Renal cortical epithelial cell (primary cell): ENCODE data around the gene CADM4. TPM values are rescaled to one million over a fixed set of nuclear protein-coding genes. Genes with fewer than 3 reads are reported as not detected.

Experiments used
- DNase-seq: peaks from one replicate; pipeline ENCODE4 v3.0.0-alpha.2; 2011; ENCODE audit warnings: low read depth
- total RNA-seq: library from RNA; depleted of rRNA; stranded (reverse); fragments of >200 nt; gene quantifications from 2 replicates; pipeline ENCODE4 v1.2.3, GENCODE V29; 2014

The CADM4 gene
- total RNA-seq, 1 donor from 2014 or later: 36.4 TPM

DNA sequence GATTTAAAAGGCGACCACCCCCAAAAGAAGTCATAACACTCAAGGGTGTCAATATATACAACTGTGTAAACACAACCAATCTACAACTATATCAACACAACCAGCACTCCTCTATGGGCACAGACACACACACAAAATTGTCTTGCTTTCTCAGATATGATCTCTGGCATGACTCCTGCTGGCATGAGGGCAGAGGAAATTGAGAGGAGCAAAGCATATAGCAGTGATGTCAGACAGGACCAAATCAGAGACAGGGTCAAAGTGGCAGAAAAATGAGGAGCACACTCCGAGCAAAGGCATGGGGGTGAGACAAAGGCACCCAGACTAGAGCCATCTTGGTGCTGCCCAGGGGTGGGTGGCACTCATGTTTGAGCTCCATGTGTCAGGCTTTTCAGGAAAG lies 53.3 kb downstream of the CADM4 start:
- DNase-seq: no peak

- DNase-seq: peak; percentile 89
These were observed 55.2 kb downstream of the CADM4 start for GRCh38 chr19:43584484-43584883.

DNA sequence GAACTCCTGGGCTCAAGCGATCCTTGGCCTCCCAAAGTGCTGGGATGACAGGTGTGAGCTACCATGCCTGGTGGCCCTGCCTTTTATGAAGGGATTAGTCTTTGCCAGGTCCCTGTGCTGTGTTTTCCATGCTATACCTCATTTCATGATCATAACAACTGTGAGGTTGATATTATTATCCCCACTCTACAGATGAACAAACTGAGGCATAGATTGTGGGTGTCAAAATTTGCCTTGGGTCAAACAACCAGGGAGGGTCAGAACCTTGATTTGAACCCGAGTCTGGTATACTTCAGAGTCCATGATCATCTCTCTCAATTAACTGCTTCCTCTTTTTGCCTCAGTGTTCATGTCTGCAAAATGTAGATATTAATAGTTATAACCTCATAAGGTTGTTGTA lies 57.2 kb downstream of the CADM4 start:
- DNase-seq: no peak

- no peak for DNase-seq
These were observed 58.2 kb downstream of the CADM4 start for GRCh38 chr19:43581467-43581866.

DNA sequence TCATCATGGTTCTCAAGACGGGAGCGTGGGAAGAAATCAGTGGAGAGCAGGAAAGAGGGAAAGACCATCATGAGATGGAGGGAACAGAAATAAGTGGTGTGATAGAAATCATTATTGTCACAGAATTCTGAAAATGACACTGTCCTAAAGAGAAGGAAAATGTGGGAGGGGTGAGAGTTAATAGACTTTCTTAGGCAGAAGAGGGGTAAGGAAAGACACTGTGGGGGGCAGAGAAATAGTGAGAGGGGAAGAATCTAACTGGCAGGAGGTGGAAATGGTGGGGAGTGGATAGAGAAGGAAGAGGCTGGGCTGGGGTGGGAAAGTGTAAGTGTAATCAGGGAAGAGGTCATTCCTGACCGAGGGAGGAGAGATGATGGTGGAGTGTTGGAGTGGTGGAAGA lies 60.9 kb downstream of the CADM4 start:
- DNase-seq: no peak

GRCh38 chr19:43575955-43576878 lies 63.4 kb downstream of the CADM4 start:
- DNase-seq: no peak

- peak; percentile 96 for DNase-seq
These were observed 64.3 kb downstream of the CADM4 start, which contains the start of the genes PINLYP and XRCC1 for GRCh38 chr19:43575156-43575950. Gene PINLYP, plus strand, starts transcription at chr19:43575801. Its CDS starts 1,391 bp downstream, at chr19:43577192. Gene XRCC1, minus strand, starts transcription at chr19:43575527. Its CDS starts 69 bp downstream, at chr19:43575458.

- peak; percentile 69 for DNase-seq
These were observed 65.1 kb downstream of the CADM4 start for GRCh38 chr19:43574424-43575155.

Other genes starting within 250 kb of the CADM4 start
- gene TEX101, start 225.0 kb downstream of the CADM4 start, total RNA-seq: not detected in 2 replicates
- 0.20 TPM in 1 of 2 replicates, not detected in the other for gene LYPD3, start 174.2 kb downstream of the CADM4 start, total RNA-seq
- 9.6 and 12.3 TPM in 2 replicates for gene PHLDB3, start 135.1 kb downstream of the CADM4 start, total RNA-seq
- 144 and 213 TPM in 2 replicates for gene ETHE1, start 112.6 kb downstream of the CADM4 start, total RNA-seq
- 0.25 TPM in 1 of 2 replicates, not detected in the other for gene ZNF575, start 106.7 kb downstream of the CADM4 start, total RNA-seq
- gene XRCC1, start 64.3 kb downstream of the CADM4 start, total RNA-seq: 15.6 and 16.7 TPM in 2 replicates
- gene PINLYP, start 64.0 kb downstream of the CADM4 start, total RNA-seq: 0.52 and 2.2 TPM in 2 replicates
- gene IRGQ, start 43.7 kb downstream of the CADM4 start, total RNA-seq: 41.7 and 64.6 TPM in 2 replicates
- 10.1 and 12.3 TPM in 2 replicates for gene ZNF576, start 43.3 kb downstream of the CADM4 start, total RNA-seq
- 0.05 TPM in 1 of 2 replicates, not detected in the other for gene SRRM5, start 27.8 kb downstream of the CADM4 start, total RNA-seq
- gene ZNF428, start 20.2 kb downstream of the CADM4 start, total RNA-seq: 30.1 and 34.6 TPM in 2 replicates
- 21.0 and 180 TPM in 2 replicates for gene PLAUR, start 30.3 kb upstream of the CADM4 start, total RNA-seq
- not detected in 2 replicates for gene IRGC, start 76.2 kb upstream of the CADM4 start, total RNA-seq
- 3.8 and 9.9 TPM in 2 replicates for gene SMG9, start 115.1 kb upstream of the CADM4 start, total RNA-seq
- 0.85 and 8.5 TPM in 2 replicates for gene KCNN4, start 141.1 kb upstream of the CADM4 start, total RNA-seq
- 0.35 TPM in 2 replicates for gene LYPD5, start 162.6 kb upstream of the CADM4 start, total RNA-seq
- gene ZNF283, start 187.5 kb upstream of the CADM4 start, total RNA-seq: 5.4 and 20.7 TPM in 2 replicates
- gene ZNF404, start 244.1 kb upstream of the CADM4 start, total RNA-seq: 2.6 and 6.0 TPM in 2 replicates